Endothelial cell of umbilical vein (primary cell): ENCODE data around the gene DOCK4. TPM values are rescaled to one million over a fixed set of nuclear protein-coding genes. Genes with fewer than 3 reads are reported as not detected.

ENCODE experiments used
- BruUV-seq: library from RNA; stranded (reverse); fragments of 400-500 nt; replicated peaks from 2 replicates; lab custom pipeline; 2021; lab: Mats Ljungman, UMichigan
- CTCF ChIA-PET: fragments of 300-600, 350-600 bp; sonication (Branson Sonifier 250); formaldehyde crosslinking; loops from one replicate; lab custom pipeline; 2021; ENCODE audit warnings: antibody characterized with exemption, inconsistent platforms; lab: Charles Lee
- POLR2A ChIA-PET: fragments of 300-600, 350-600 bp; sonication (Branson Sonifier 250); formaldehyde crosslinking; loops from one replicate; lab custom pipeline; 2021; ENCODE audit warnings: antibody characterized with exemption, inconsistent platforms; lab: Charles Lee
- DNase-seq: peaks from one replicate; pipeline ENCODE4 v3.0.0-alpha.2; 2011; ENCODE audit warnings: low read depth, low spot score
- FAIRE-seq: peaks from 2 replicates; lab custom pipeline; 2011; peaks lifted over from hg19 to GRCh38; lab: Jason Lieb, UNC
- H2AFZ ChIP-seq: 2 replicates; pipeline ENCODE4 v1.6.0; 2012; ENCODE audit warnings: low read depth, low read length, control low read depth, inconsistent platforms
- H3K27ac ChIP-seq: 2 replicates; pipeline ENCODE4 v1.5.1; 2011; ENCODE audit warnings: low read depth, mild to moderate bottlenecking, control low read depth, low read length, moderate library complexity; ENCODE audit not compliant: insufficient read depth
- H3K27me3 ChIP-seq, 2 experiments: 2 replicates each; pipeline versions ENCODE4 v1.6.0 to v1.6.1; 2011; ENCODE audit warnings: low read length in 2 of 2, mixed read lengths in 1 of 2; ENCODE audit not compliant: control insufficient read depth in 2 of 2, insufficient read depth in 2 of 2
- H3K36me3 ChIP-seq, 2 experiments: 2 replicates in 1 of 2; 3 replicates in 1 of 2; pipeline ENCODE4 v1.5.1; 2011; ENCODE audit warnings: low read length in 2 of 2, mild to moderate bottlenecking in 1 of 2, moderate library complexity in 1 of 2; ENCODE audit not compliant: control insufficient read depth in 2 of 2, insufficient read depth in 2 of 2; ENCODE audit errors: extremely low read depth in 1 of 2
- H3K4me1 ChIP-seq: 3 replicates; pipeline ENCODE4 v1.5.1; 2011; ENCODE audit warnings: mild to moderate bottlenecking, low read length; ENCODE audit not compliant: control insufficient read depth, insufficient read depth; ENCODE audit errors: extremely low read depth
- H3K4me2 ChIP-seq: 2 replicates; pipeline ENCODE4 v1.6.1; 2011; ENCODE audit warnings: low read length, control low read depth, mixed read lengths; ENCODE audit not compliant: insufficient read depth
- H3K4me3 ChIP-seq, 3 experiments: fragments of 200-600 bp in 1 of 3; sonication (generic), shearing (Covaris generic) in 1 of 3; replicated peaks in 1 of 3; 2 replicates each; pipeline ENCODE4 v1.5.1; 2011 to 2016; ENCODE audit warnings: control low read depth in 3 of 3, low read length in 3 of 3, mild to moderate bottlenecking in 2 of 3, inconsistent platforms in 1 of 3, low read depth in 1 of 3, moderate library complexity in 1 of 3; ENCODE audit not compliant: insufficient read depth in 1 of 3
- H3K79me2 ChIP-seq: 2 replicates; pipeline ENCODE4 v1.6.0; 2012; ENCODE audit warnings: low read length, inconsistent platforms; ENCODE audit not compliant: control insufficient read depth, insufficient read depth
- H3K9ac ChIP-seq: replicated peaks from 2 replicates; pipeline ENCODE3; 2011; ENCODE audit warnings: low read length, control low read depth; ENCODE audit not compliant: insufficient read depth; ENCODE audit errors: extremely low read depth
- H3K9me1 ChIP-seq: replicated peaks from 3 replicates; pipeline ENCODE4 v1.6.0; 2011; ENCODE audit warnings: mild to moderate bottlenecking, low read length; ENCODE audit not compliant: control insufficient read depth, insufficient read depth; ENCODE audit errors: extremely low read depth
- H3K9me3 ChIP-seq: replicated peaks from 2 replicates; pipeline ENCODE4 v1.5.1; 2012; ENCODE audit warnings: low read length, inconsistent platforms; ENCODE audit not compliant: control insufficient read depth, insufficient read depth
- H4K20me1 ChIP-seq: replicated peaks from 2 replicates; pipeline ENCODE3; 2011; ENCODE audit warnings: mild to moderate bottlenecking, low read length; ENCODE audit not compliant: control insufficient read depth, insufficient read depth; ENCODE audit errors: extremely low read depth
- CTCF ChIP-seq, 2 donors: IDR thresholded peaks; 1 replicate in 1 of 2; 2 replicates in 1 of 2; pipeline ENCODE4 v1.5.1; 2011; ENCODE audit warnings: low read length in 2 of 2, mild to moderate bottlenecking in 2 of 2, moderate library complexity in 2 of 2, control low read depth in 1 of 2, inconsistent platforms in 1 of 2, low read depth in 1 of 2; ENCODE audit not compliant: insufficient read depth in 1 of 2; ENCODE audit errors: extremely low read depth in 1 of 2
- EZH2 ChIP-seq: IDR thresholded peaks from 2 replicates; pipeline ENCODE4 v1.6.1; 2012; ENCODE audit warnings: borderline replicate concordance, low read depth, mild to moderate bottlenecking, moderate library complexity, low read length, inconsistent platforms; ENCODE audit not compliant: severe bottlenecking
- FOS ChIP-seq: IDR thresholded peaks from 2 replicates; pipeline ENCODE4 v1.6.1; 2011; ENCODE audit warnings: mild to moderate bottlenecking, low read length, moderate library complexity, borderline replicate concordance; ENCODE audit not compliant: insufficient read depth
- GATA2 ChIP-seq: IDR thresholded peaks from 2 replicates; pipeline ENCODE4 v1.7.0; 2011; ENCODE audit warnings: low read depth, mild to moderate bottlenecking, moderate library complexity, mixed read lengths, low read length; ENCODE audit not compliant: insufficient read length, insufficient read depth
- JUN ChIP-seq: IDR thresholded peaks from 2 replicates; pipeline ENCODE4 v1.6.1; 2011; ENCODE audit warnings: borderline replicate concordance, low read depth; ENCODE audit not compliant: insufficient read length, insufficient read depth
- MYC ChIP-seq: IDR thresholded peaks from one replicate; pipeline ENCODE4 v1.6.1; 2011; ENCODE audit warnings: mild to moderate bottlenecking, low read depth, low read length
- POLR2A ChIP-seq: IDR thresholded peaks from 2 replicates; pipeline ENCODE4 v1.6.1; 2012; ENCODE audit warnings: low read depth, mild to moderate bottlenecking, control low read depth, low read length
- POLR2AphosphoS5 ChIP-seq: IDR thresholded peaks from 2 replicates; pipeline ENCODE4 v1.6.1; 2012; ENCODE audit warnings: low read depth, mild to moderate bottlenecking, control low read depth, low read length, moderate library complexity; ENCODE audit not compliant: insufficient read depth
- dilution Hi-C: fragments of 300-500 bp; cut with MboI; formaldehyde crosslinking; loops from one replicate; pipeline ENCODE4 v1.15.0; 2019; ENCODE audit warnings: low sequenced_read_pairs; ENCODE audit not compliant: extremely low pct_ligation_motif_present
- intact Hi-C: fragments of 100-400 bp; cut with micrococcal nuclease; formaldehyde crosslinking; loops from one replicate; pipeline ENCODE4 v1.10.0; 2022
- polyA plus RNA-seq, 4 experiments: library from polyadenylated mRNA; depleted of rRNA in 3 of 4; stranded (reverse) in 3 of 4; unstranded in 1 of 4; fragments of >200 nt; gene quantifications; 2 replicates each; pipeline versions ENCODE4 v1.2.1 to v1.2.3, GENCODE V29; 2011 to 2012; ENCODE audit warnings: missing spikeins in 1 of 4
- total RNA-seq: library from RNA; stranded (reverse); gene quantifications from 2 replicates; pipeline ENCODE4 v1.2.3, GENCODE V29; 2021
- TF ChIP-seq, protein P1 (sequence below): IDR thresholded peaks from 2 replicates; pipeline ENCODE4 v1.6.1; 2011; ENCODE audit not compliant: insufficient read depth, insufficient read length

The DOCK4 gene
- total and polyA plus RNA-seq, 2 donors (not counting 3 experiments of a cell fraction or from before 2014, with no cell fraction given): 47.4 to 164 TPM

GRCh38 chr7:111954056-111954455, 252.1 kb downstream of the DOCK4 start:
- BruUV-seq: no TSS peak
- no peak overlapping the region for H3K4me2 ChIP-seq
- intact Hi-C loops (no loop called here), dilution Hi-C loops (no loop called here)
- peaks cover 0 to 3% of the 10 kb centered on the region in 2 experiments for H3K36me3 ChIP-seq
- peaks cover 5% of the 10 kb centered on the region for H3K4me1 ChIP-seq
- H3K79me2 ChIP-seq: peaks cover 22% of the 10 kb centered on the region
- no peak overlapping the region for H2AFZ ChIP-seq
- H4K20me1 ChIP-seq: peaks cover 6% of the 10 kb centered on the region
- H3K9me3 ChIP-seq: no peaks in the 10 kb centered on the region
- TF ChIP-seq FOS: no peak
- TF ChIP-seq POLR2AphosphoS5: no peak
- no peak for TF ChIP-seq POLR2A
- TF ChIP-seq GATA2: no peak
- TF ChIP-seq EZH2: no peak
- no peak for TF ChIP-seq MYC
- TF ChIP-seq, protein P1, sequence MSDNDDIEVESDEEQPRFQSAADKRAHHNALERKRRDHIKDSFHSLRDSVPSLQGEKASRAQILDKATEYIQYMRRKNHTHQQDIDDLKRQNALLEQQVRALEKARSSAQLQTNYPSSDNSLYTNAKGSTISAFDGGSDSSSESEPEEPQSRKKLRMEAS: no peak
- no peak for TF ChIP-seq CTCF (IDR thresholded peaks at IDR 0.05; ENCODE audit: extremely low read depth in 1 of 2, insufficient read depth in 1 of 2, low read depth in 1 of 2, low read length in 2 of 2)
- no peak for TF ChIP-seq JUN
- ChIA-PET CTCF (no interaction called here), POLR2A (no interaction called here)
- H3K27me3 ChIP-seq: no peaks in the 10 kb centered on the region
- FAIRE-seq (no peak), DNase-seq (no peak)
- H3K4me3 ChIP-seq: no peak overlapping the region
- no peak overlapping the region for H3K27ac ChIP-seq
- no peaks in the 10 kb centered on the region for H3K9me1 ChIP-seq
- no peak overlapping the region for H3K9ac ChIP-seq
